HG03066 (cell line): ENCODE data around the gene MED8.

ENCODE experiments used
- ATAC-seq: cut with Tn5 transposase; IDR thresholded peaks from one replicate; pipeline ENCODE4 v1.9.1; 2021; ENCODE audit warnings: low read depth; ENCODE audit not compliant: unreplicated experiment

MED8 gene

DNA sequence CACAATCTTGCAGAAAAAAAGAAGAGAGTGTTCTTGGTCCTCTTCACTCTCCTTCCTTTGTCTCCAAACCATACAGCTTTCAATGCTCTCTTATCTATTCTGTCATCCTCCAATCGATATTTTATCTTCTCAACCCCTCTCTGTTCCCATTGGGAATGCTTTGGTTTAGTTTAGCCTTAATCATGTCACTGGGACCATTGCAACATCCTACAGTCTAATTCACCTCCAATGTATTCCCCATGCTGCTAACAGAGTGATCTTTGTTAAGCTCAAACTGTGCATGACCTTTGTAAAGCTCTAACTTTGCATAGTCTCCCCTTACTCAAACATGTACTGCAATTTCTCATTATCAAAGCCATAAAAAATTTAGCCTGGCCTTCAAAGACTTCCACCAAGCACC is 49.0 kb downstream of the MED8 start:
- ATAC-seq = no peak

DNA sequence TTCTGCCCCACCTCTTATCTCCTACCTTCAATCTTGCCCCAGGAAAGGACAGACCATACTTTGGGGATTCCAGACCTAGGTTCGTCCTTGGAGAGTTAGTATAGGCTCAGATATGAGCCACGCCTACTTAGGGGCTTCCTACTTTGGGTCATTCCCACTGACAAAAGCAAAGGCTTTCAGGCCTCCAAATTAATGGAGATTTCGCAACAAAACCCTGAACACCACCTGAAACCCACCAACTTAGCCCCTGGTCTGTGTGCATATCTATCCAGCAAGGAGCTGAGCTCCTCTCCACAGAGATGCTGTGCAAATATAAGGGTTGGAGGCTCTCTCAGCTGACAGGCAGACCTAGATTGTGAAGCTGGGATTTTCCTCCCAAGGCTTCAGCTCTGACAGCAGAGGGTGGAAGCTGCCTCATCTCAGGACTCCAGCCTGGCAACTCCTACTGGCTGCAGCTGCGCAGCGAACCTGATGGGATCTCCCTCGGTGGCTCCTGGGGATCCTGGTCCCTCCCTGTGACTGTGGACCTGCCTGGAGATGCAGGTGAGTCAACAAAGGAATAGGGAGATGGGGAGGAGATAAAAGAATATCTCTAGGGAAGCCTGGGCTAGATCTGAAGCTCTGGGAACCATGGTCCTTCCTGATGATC is 49.9 kb downstream of the MED8 start:
- ATAC-seq = no peak

DNA sequence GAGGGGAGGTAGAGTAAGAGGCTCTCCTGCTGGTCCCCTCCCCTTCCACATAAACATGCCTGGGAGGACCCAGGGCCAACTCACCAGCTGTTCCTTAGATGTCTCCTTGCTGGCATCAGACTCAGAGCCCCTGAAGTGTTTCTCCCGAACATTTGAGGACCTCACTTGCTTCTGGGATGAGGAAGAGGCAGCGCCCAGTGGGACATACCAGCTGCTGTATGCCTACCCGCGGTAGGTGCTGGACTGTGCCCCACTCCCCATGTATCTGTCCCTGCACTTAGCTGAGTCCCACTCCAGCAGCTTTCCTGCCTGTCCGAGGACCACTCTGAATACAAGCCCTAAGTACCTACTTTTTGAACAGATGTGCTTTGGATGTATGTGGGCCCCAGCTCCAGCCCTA is 51.6 kb downstream of the MED8 start:
- ATAC-seq = no peak

DNA sequence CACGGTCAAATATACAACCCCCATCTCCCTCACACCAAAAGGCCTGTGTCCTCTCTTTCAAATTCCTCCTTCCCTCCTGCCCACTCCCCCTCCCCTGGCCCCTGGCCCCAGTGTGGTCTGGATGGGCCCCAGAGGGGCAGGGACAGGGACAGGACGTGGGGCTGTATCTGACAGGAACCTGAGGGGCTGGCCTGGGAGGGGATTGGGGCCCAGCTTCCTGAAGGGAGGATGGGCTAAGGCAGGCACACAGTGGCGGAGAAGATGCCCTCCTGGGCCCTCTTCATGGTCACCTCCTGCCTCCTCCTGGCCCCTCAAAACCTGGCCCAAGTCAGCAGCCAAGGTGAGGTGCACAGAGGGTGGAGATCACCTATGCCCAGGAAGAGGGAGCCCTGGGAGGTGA is 52.0 kb downstream of the MED8 start, which contains the start of gene MPL:
Gene MPL (plus strand): TSS at position 231 of the 400 bp plus-strand sequence. CDS start 31 bp downstream, at position 262.
- no peak for ATAC-seq

GRCh38 chr1:43334453-43335205 is 55.0 kb downstream of the MED8 start:
- ATAC-seq = no peak
